GM12878 (cell line): ENCODE results near the gene GPC6. TPM values are rescaled to one million over a fixed set of nuclear protein-coding genes. Genes with fewer than 3 reads are reported as not detected.

Source experiments
- ATAC-seq: fragments of 200-7000 bp; cut with Tn5 transposase; 3 replicates; pipeline ENCODE4 v1.9.1; 2020; ENCODE audit warnings: mild to moderate bottlenecking, moderate library complexity
- BruUV-seq: library from RNA; stranded (reverse); fragments of 400-500 nt; replicated peaks from 2 replicates; lab custom pipeline; 2021; lab: Mats Ljungman, UMichigan
- CTCF ChIA-PET: fragments of 300-600 bp; sonication (Branson Sonifier 250); formaldehyde crosslinking; extraction: SDS; loops from one replicate; lab custom pipeline; 2021; ENCODE audit warnings: inconsistent platforms; lab: Yijun Ruan, JAX
- POLR2A ChIA-PET: fragments of 350-600 bp; formaldehyde crosslinking; extraction: SDS; loops from one replicate; lab custom pipeline; 2021; ENCODE audit warnings: inconsistent platforms; lab: Charles Lee
- RAD21 ChIA-PET: fragments of 300-600 bp; sonication (Branson Sonifier 250); formaldehyde crosslinking; loops from one replicate; lab custom pipeline; 2023; ENCODE audit warnings: antibody characterized with exemption; ENCODE audit not compliant: unreplicated experiment; lab: Charles Lee
- SMC1A ChIA-PET: fragments of 300-600 bp; sonication (Branson Sonifier 250); formaldehyde crosslinking; loops from one replicate; lab custom pipeline; 2023; ENCODE audit not compliant: unreplicated experiment, uncharacterized antibody; lab: Charles Lee
- DNase-seq: peaks from one replicate; pipeline ENCODE4 v3.0.0-alpha.2; 2011; ENCODE audit warnings: low read depth, low spot score
- FAIRE-seq: peaks from 3 replicates; lab custom pipeline; 2011; peaks lifted over from hg19 to GRCh38; lab: Jason Lieb, UNC
- H2AFZ ChIP-seq: 2 replicates; pipeline ENCODE4 v1.6.0; 2011; ENCODE audit warnings: low read depth, low read length, control low read depth; ENCODE audit not compliant: control insufficient read depth
- H3K27ac ChIP-seq: 2 replicates; pipeline ENCODE4 v1.5.1; 2011; ENCODE audit warnings: control low read depth; ENCODE audit not compliant: control insufficient read depth, insufficient read depth
- H3K27me3 ChIP-seq, 2 experiments: replicated peaks in 1 of 2; 2 replicates each; pipeline versions ENCODE4 v1.6.0 to v1.6.1; 2011; ENCODE audit warnings: low read length in 1 of 2; ENCODE audit not compliant: control insufficient read depth in 2 of 2, insufficient read depth in 2 of 2
- H3K36me3 ChIP-seq, 2 experiments: 2 replicates each; pipeline ENCODE4 v1.5.1; 2011; ENCODE audit warnings: low read length in 1 of 2; ENCODE audit not compliant: control insufficient read depth in 2 of 2, insufficient read depth in 2 of 2
- H3K4me1 ChIP-seq: 2 replicates; pipeline ENCODE4 v1.6.1; 2011; ENCODE audit warnings: mild to moderate bottlenecking, low read length, moderate library complexity, mixed read lengths; ENCODE audit not compliant: control insufficient read depth, insufficient read depth
- H3K4me2 ChIP-seq: 2 replicates; pipeline ENCODE4 v1.6.0; 2011; ENCODE audit warnings: control low read depth; ENCODE audit not compliant: control insufficient read depth, insufficient read depth
- H3K4me3 ChIP-seq: fragments of 200-600 bp; sonication (generic); 2 replicates; pipeline ENCODE4 v1.5.1; 2016
- H3K79me2 ChIP-seq: 2 replicates; pipeline ENCODE4 v1.6.0; 2011; ENCODE audit warnings: low read length; ENCODE audit not compliant: control insufficient read depth, insufficient read depth
- H3K9ac ChIP-seq: 2 replicates; pipeline ENCODE4 v1.8.0; 2011; ENCODE audit warnings: low read length, control low read depth, mixed read lengths; ENCODE audit not compliant: control insufficient read depth, insufficient read depth
- H3K9me3 ChIP-seq: replicated peaks from 3 replicates; pipeline ENCODE4 v1.5.1; 2011; ENCODE audit warnings: mild to moderate bottlenecking, low read length; ENCODE audit not compliant: control insufficient read depth, insufficient read depth
- H4K20me1 ChIP-seq: 2 replicates; pipeline ENCODE4 v1.6.0; 2011; ENCODE audit not compliant: control insufficient read depth, insufficient read depth
- BMI1 ChIP-seq: fragments of 450-650 bp; IDR thresholded peaks from 2 replicates; pipeline ENCODE4 v1.6.1; 2016; ENCODE audit warnings: mild to moderate bottlenecking, moderate library complexity, borderline replicate concordance
- BRCA1 ChIP-seq: IDR thresholded peaks from 2 replicates; pipeline ENCODE4 v1.6.1; 2011; ENCODE audit warnings: low read depth, low read length, improper control_type of control experiment
- HCFC1 ChIP-seq: fragments of 150-350 bp; IDR thresholded peaks from 2 replicates; pipeline ENCODE4 v1.6.1; 2014; ENCODE audit warnings: low read length
- IRF4 ChIP-seq: IDR thresholded peaks from 2 replicates; pipeline ENCODE4 v1.6.1; 2011; ENCODE audit warnings: low read depth, low read length
- JUNB ChIP-seq: IDR thresholded peaks from 2 replicates; pipeline ENCODE4 v1.6.1; 2016; ENCODE audit warnings: antibody characterized with exemption, mild to moderate bottlenecking
- JUND ChIP-seq: IDR thresholded peaks from 2 replicates; pipeline ENCODE4 v1.6.1; 2012; ENCODE audit warnings: low read depth, mild to moderate bottlenecking, low read length, improper control_type of control experiment, moderate library complexity
- MTA3 ChIP-seq: IDR thresholded peaks from 2 replicates; pipeline ENCODE4 v1.6.1; 2012; ENCODE audit warnings: low read length, inconsistent platforms, borderline replicate concordance
- MXI1 ChIP-seq: fragments of 150-350 bp; IDR thresholded peaks from 2 replicates; pipeline ENCODE4 v1.6.1; 2011; ENCODE audit warnings: low read depth, mild to moderate bottlenecking, inconsistent platforms, low read length, improper control_type of control experiment
- SMAD1 ChIP-seq: fragments of 450-650 bp; IDR thresholded peaks from 2 replicates; pipeline ENCODE4 v1.6.1; 2018; ENCODE audit warnings: mild to moderate bottlenecking, low read depth; ENCODE audit not compliant: partially characterized antibody
- STAT3 ChIP-seq: IDR thresholded peaks from 2 replicates; pipeline ENCODE4 v1.6.1; 2011; ENCODE audit warnings: low read depth, low read length, improper control_type of control experiment
- TAF1 ChIP-seq: IDR thresholded peaks from 2 replicates; pipeline ENCODE4 v1.6.1; 2011; ENCODE audit warnings: mild to moderate bottlenecking, low read depth, low read length, borderline replicate concordance
- TCF7 ChIP-seq: IDR thresholded peaks from 2 replicates; pipeline ENCODE4 v1.6.1; 2014; ENCODE audit warnings: antibody characterized with exemption, borderline replicate concordance
- ZNF24 ChIP-seq: fragments of 450-650 bp; IDR thresholded peaks from 2 replicates; pipeline ENCODE4 v1.6.1; 2017; ENCODE audit warnings: antibody characterized with exemption, mild to moderate bottlenecking
- ZSCAN29 ChIP-seq: fragments of 450-650 bp; IDR thresholded peaks from 2 replicates; pipeline ENCODE4 v1.6.1; 2017; ENCODE audit warnings: mild to moderate bottlenecking, moderate library complexity
- WGBS: methylation state at CpG from one replicate; pipeline ENCODE4 v1.1.6; 2016; ENCODE audit warnings: low lambda C conversion rate; ENCODE audit not compliant: insufficient replicate concordance, insufficient coverage; ENCODE audit errors: missing lambda C conversion rate; 5-methylcytosine and 5-hydroxymethylcytosine counted together
- in situ Hi-C: fragments of 300-500 bp; cut with MboI; formaldehyde crosslinking; loops from 9 replicates; pipeline ENCODE4 v1.14.3; 2018; ENCODE audit warnings: mixed read lengths
- intact Hi-C: fragments of 100-400 bp; cut with micrococcal nuclease; formaldehyde crosslinking; loops from one replicate; pipeline ENCODE4 v1.14.2; 2022; ENCODE audit not compliant: unreplicated experiment
- polyA plus RNA-seq, 11 experiments: library from polyadenylated mRNA; depleted of rRNA in 4 of 11; unstranded in 6 of 11; stranded (reverse) in 5 of 11; fragments of >200 nt; fragmentation: Nextera tagmentation in 4 of 11; fragmentation: Illumina TruSeq in 1 of 11; extraction: Ambion mirVana in 4 of 11; extraction: Trizol in 1 of 11; gene quantifications; 1 replicate in 1 of 11; 2 replicates in 10 of 11; pipeline versions ENCODE4 v1.2.1 to v1.2.3, GENCODE V29; 2011 to 2016; ENCODE audit warnings: inconsistent platforms in 2 of 11, missing spikeins in 2 of 11, low read depth in 1 of 11
- total RNA-seq, 4 experiments: library from RNA; depleted of rRNA in 3 of 4; stranded (reverse); fragments of >200 nt in 3 of 4; fragmentation: Illumina TruSeq in 1 of 4; extraction: Trizol in 1 of 4; gene quantifications; 2 replicates each; pipeline versions ENCODE4 v1.2.1 to v1.2.3, GENCODE V29; 2013 to 2021
- TF ChIP-seq, protein P1 (sequence below): IDR thresholded peaks from 2 replicates; pipeline ENCODE4 v1.6.1; 2011; ENCODE audit warnings: mild to moderate bottlenecking, low read depth, low read length, moderate library complexity; ENCODE audit not compliant: insufficient replicate concordance
- TF ChIP-seq, protein P2 (sequence below): fragments of 450-650 bp; formaldehyde crosslinking; IDR thresholded peaks from 2 replicates; pipeline ENCODE4 v1.4.0; 2020; ENCODE audit warnings: mild to moderate bottlenecking, moderate library complexity
- TF ChIP-seq, protein P3 (sequence below): IDR thresholded peaks from 2 replicates; pipeline ENCODE4 v1.6.1; 2011; ENCODE audit warnings: low read depth, mild to moderate bottlenecking, low read length, moderate library complexity, borderline replicate concordance; ENCODE audit errors: extremely low read depth

The GPC6 gene
- total and polyA plus RNA-seq, 10 of the 15 experiments (the other 5 are each of a cell fraction or from before 2014, with no cell fraction given): 0.03 to 0.04 (median 0.03) TPM; not detected in 7

DNA sequence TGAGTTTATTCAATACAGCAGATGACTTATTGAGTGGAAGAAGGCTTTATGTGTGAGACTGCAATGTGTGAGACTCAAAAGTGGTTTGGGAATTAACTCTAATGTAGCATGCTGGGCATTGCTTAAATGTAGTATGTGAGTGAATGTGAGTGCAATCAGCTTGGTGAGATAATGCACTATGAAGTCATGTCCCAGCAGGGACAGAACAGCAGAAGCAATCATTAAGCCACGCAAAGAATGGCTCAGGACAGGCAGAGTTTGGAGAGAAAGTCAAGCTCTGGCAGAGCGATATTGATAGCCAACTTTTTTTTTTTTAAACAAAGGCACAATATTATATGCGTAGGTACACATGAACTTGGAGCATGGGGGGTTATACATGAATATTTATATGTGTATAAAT lies 597.7 kb downstream of the GPC6 start:
- no peak overlapping the region for H3K4me2 ChIP-seq
- ChIA-PET SMC1A (no interaction called here), RAD21 (no interaction called here), CTCF (no interaction called here), POLR2A (no interaction called here)
- WGBS: 27% methylated on average over 3 of the region's 3 CpGs
- DNase-seq: no peak
- no peaks in the 10 kb centered on the region for H3K27me3 ChIP-seq
- H3K4me1 ChIP-seq: no peaks in the 10 kb centered on the region
- no peak overlapping the region for H3K4me3 ChIP-seq
- no peaks in the 10 kb centered on the region for H3K79me2 ChIP-seq
- no peak overlapping the region for H3K9ac ChIP-seq
- no peaks in the 10 kb centered on the region for H3K36me3 ChIP-seq
- H3K9me3 ChIP-seq: no peaks in the 10 kb centered on the region
- FAIRE-seq: no peak
- no peak overlapping the region for H2AFZ ChIP-seq
- no peak for TF ChIP-seq TCF7
- TF ChIP-seq TAF1: no peak
- TF ChIP-seq MTA3: no peak
- TF ChIP-seq BRCA1: no peak
- no peak for TF ChIP-seq STAT3
- TF ChIP-seq, protein P1, sequence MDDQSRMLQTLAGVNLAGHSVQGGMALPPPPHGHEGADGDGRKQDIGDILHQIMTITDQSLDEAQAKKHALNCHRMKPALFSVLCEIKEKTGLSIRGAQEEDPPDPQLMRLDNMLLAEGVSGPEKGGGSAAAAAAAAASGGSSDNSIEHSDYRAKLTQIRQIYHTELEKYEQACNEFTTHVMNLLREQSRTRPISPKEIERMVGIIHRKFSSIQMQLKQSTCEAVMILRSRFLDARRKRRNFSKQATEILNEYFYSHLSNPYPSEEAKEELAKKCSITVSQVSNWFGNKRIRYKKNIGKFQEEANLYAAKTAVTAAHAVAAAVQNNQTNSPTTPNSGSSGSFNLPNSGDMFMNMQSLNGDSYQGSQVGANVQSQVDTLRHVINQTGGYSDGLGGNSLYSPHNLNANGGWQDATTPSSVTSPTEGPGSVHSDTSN: no peak
- TF ChIP-seq, protein P2, sequence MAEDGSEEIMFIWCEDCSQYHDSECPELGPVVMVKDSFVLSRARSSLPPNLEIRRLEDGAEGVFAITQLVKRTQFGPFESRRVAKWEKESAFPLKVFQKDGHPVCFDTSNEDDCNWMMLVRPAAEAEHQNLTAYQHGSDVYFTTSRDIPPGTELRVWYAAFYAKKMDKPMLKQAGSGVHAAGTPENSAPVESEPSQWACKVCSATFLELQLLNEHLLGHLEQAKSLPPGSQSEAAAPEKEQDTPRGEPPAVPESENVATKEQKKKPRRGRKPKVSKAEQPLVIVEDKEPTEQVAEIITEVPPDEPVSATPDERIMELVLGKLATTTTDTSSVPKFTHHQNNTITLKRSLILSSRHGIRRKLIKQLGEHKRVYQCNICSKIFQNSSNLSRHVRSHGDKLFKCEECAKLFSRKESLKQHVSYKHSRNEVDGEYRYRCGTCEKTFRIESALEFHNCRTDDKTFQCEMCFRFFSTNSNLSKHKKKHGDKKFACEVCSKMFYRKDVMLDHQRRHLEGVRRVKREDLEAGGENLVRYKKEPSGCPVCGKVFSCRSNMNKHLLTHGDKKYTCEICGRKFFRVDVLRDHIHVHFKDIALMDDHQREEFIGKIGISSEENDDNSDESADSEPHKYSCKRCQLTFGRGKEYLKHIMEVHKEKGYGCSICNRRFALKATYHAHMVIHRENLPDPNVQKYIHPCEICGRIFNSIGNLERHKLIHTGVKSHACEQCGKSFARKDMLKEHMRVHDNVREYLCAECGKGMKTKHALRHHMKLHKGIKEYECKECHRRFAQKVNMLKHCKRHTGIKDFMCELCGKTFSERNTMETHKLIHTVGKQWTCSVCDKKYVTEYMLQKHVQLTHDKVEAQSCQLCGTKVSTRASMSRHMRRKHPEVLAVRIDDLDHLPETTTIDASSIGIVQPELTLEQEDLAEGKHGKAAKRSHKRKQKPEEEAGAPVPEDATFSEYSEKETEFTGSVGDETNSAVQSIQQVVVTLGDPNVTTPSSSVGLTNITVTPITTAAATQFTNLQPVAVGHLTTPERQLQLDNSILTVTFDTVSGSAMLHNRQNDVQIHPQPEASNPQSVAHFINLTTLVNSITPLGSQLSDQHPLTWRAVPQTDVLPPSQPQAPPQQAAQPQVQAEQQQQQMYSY (CRISPR knock-in tag): no peak
- TF ChIP-seq HCFC1: no peak
- TF ChIP-seq IRF4: no peak
- TF ChIP-seq ZNF24: no peak
- TF ChIP-seq, protein P3, sequence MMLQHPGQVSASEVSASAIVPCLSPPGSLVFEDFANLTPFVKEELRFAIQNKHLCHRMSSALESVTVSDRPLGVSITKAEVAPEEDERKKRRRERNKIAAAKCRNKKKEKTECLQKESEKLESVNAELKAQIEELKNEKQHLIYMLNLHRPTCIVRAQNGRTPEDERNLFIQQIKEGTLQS: no peak
- TF ChIP-seq BMI1: no peak
- no peak for TF ChIP-seq JUNB
- TF ChIP-seq MXI1: no peak
- no peak for TF ChIP-seq SMAD1
- no peak for TF ChIP-seq JUND
- TF ChIP-seq ZSCAN29: no peak
- no TSS peak for BruUV-seq
- ATAC-seq: no peak
- intact Hi-C loops: loop anchor here (10.0 kb wide), 1 partner anchor 381 kb away; no protein-coding TSS in a partner anchor
- H4K20me1 ChIP-seq: no peaks in the 10 kb centered on the region
- in situ Hi-C loops: no loop called here
- no peak overlapping the region for H3K27ac ChIP-seq
